Measurements from ENCODE around the gene PROSER3. TPM values are rescaled to one million over a fixed set of nuclear protein-coding genes. Genes with fewer than 3 reads are reported as not detected.

PROSER3 gene
- total RNA-seq, 4 donors from 2014 or later: 10.1 to 17.1 (median 13.4) TPM

GRCh38 chr19:35796645-35797542 is 38.9 kb downstream of the PROSER3 start:
- peak overlapping the region in 1 of 2 donors; percentile 4 for H3K4me3 ChIP-seq
- ATAC-seq: no peak
- no peaks in the 10 kb centered on the region for H3K9me3 ChIP-seq
- TF ChIP-seq EP300 (IDR thresholded peaks at IDR 0.05): no peak
- no peak for TF ChIP-seq CTCF (IDR thresholded peaks at IDR 0.05)
- no peak for TF ChIP-seq POLR2AphosphoS5 (IDR thresholded peaks at IDR 0.05)
- TF ChIP-seq POLR2A (IDR thresholded peaks at IDR 0.05): no peak
- H3K36me3 ChIP-seq: no peaks in the 10 kb centered on the region
- H3K4me1 ChIP-seq: peaks cover 0 to 8% (median 0%) of the 10 kb centered on the region in 3 donors
- no peak overlapping the region for H3K27ac ChIP-seq
- H3K27me3 ChIP-seq: peaks cover 82% of the 10 kb centered on the region
- 7 to 27% methylated on average over 10 to 24 of the region's 39 CpGs for WGBS, 2 donors (ENCODE audit: low coverage in 1 of 2)

DNA sequence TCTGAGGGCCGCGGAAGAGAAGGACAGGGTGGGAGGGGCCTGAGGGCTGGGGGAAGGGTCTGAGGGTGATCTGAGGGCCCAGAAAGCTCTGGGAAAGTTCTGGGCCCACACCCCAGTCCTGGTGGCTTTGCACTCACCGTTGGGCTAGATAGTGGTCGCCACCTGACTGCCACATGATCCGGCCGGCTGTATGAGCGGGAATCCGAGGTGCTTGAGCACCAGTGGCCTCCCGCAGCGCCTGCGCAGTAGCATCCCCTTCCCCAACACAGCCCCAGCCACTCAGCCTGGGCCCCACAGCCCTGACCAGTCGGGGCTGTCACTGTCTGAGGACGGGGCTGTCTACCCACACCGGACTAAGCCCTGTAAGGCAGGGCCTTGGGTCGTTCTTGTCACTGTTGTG is 39.7 kb downstream of the PROSER3 start:
- Histone ChIP-seq H3K9me3 (no peaks in the 10 kb centered on the region), H3K4me1 (peaks cover 0 to 8% (median 0%) of the 10 kb centered on the region in 3 donors), H3K36me3 (no peaks in the 10 kb centered on the region), H3K27me3 (peaks cover 77% of the 10 kb centered on the region), H3K4me3 (peak overlapping the region in 1 of 2 donors; percentile 4), H3K27ac (no peak overlapping the region)
- no peak for TF ChIP-seq EP300 (IDR thresholded peaks at IDR 0.05)
- no peak for TF ChIP-seq POLR2A (IDR thresholded peaks at IDR 0.05)
- TF ChIP-seq CTCF (IDR thresholded peaks at IDR 0.05): no peak
- TF ChIP-seq POLR2AphosphoS5 (IDR thresholded peaks at IDR 0.05): no peak
- WGBS, 2 donors (ENCODE audit: low coverage in 1 of 2): 6% methylated on average over 10 of the region's 15 CpGs; no CpG with 5 or more reads in 1 of the 2 donors
- ATAC-seq: no peak

- Histone ChIP-seq H3K36me3 (no peaks in the 10 kb centered on the region), H3K27ac (no peak overlapping the region), H3K4me3 (no peak overlapping the region), H3K9me3 (no peaks in the 10 kb centered on the region), H3K4me1 (peaks cover 0 to 8% (median 0%) of the 10 kb centered on the region in 3 donors), H3K27me3 (peaks cover 67% of the 10 kb centered on the region)
- WGBS, 2 donors (ENCODE audit: low coverage in 1 of 2): 40 to 65% methylated on average over 1 to 2 of the region's 3 CpGs
- no peak for TF ChIP-seq POLR2AphosphoS5 (IDR thresholded peaks at IDR 0.05)
- no peak for ATAC-seq
These were observed 43.9 kb downstream of the PROSER3 start for GRCh38 chr19:35801828-35802227.

DNA sequence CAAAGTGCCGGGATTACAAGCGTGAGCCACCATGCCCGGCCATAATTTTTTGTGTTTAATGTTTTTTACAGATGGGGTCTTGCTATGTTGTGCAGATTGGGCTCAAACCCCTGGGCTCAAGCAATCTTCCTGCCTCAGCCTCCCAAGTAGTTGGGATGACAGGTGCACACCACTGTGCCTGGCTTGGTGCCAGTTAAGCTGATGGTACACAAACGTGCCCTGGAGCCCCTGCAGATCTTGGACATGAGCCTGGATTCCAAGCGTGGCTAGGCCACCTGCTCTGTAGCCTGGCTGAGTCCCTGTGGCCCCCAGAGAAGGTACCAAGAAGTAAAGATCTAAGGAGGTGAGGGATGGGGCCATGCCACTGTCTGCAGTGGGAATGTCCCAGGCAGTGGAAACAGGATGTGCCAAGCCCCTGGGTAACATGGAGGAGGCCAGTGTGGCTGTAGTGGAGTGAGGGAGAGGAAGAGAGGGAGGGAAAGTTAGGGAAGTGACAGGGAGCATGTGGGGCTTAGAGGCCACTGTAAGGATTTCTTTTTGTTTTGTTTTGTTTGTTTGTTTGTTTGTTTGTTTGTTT is 47.6 kb downstream of the PROSER3 start:
- ATAC-seq: no peak
- Histone ChIP-seq H3K4me3 (no peak overlapping the region), H3K9me3 (no peaks in the 10 kb centered on the region), H3K27ac (no peak overlapping the region), H3K4me1 (no peaks in the 10 kb centered on the region), H3K36me3 (no peaks in the 10 kb centered on the region), H3K27me3 (peaks cover 53% of the 10 kb centered on the region)
- 80% methylated on average over 1 of the region's 5 CpGs; no CpG with 5 or more reads in 1 of the 2 donors for WGBS, 2 donors (ENCODE audit: low coverage in 1 of 2)
- TF ChIP-seq CTCF (IDR thresholded peaks at IDR 0.05): no peak
- TF ChIP-seq EP300 (IDR thresholded peaks at IDR 0.05): no peak
- TF ChIP-seq POLR2A (IDR thresholded peaks at IDR 0.05): no peak
- TF ChIP-seq POLR2AphosphoS5 (IDR thresholded peaks at IDR 0.05): no peak

DNA sequence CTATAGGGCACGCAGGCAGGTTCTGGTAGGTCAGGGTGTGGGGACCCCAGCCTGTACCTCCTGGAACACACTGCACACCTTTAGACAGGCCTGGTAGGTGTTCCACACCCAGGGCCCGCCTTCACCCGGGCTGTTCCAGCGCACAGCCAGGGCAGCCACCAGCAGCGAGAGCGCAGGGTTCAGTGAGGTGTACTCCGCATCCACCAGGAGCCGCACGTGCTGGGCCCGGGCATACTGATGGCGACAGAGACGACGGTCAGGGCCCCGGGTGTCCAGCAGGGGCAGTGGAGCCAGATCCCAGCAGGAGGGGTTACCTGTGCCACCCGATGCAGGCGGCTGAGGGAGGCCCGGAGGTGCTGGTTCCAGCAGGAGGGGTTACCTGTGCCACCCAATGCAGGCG is 48.6 kb downstream of the PROSER3 start:
- H3K27me3 ChIP-seq: peaks cover 52% of the 10 kb centered on the region
- no peak overlapping the region for H3K4me3 ChIP-seq
- no peaks in the 10 kb centered on the region for H3K9me3 ChIP-seq
- no peak for ATAC-seq
- no peak overlapping the region for H3K27ac ChIP-seq
- H3K36me3 ChIP-seq: no peaks in the 10 kb centered on the region
- no CpG with 5 or more reads among the region's 18 CpGs for WGBS, 2 donors (ENCODE audit: low coverage in 1 of 2)
- no peaks in the 10 kb centered on the region for H3K4me1 ChIP-seq
- TF ChIP-seq POLR2A (IDR thresholded peaks at IDR 0.05) (no peak), CTCF (IDR thresholded peaks at IDR 0.05) (no peak), POLR2AphosphoS5 (IDR thresholded peaks at IDR 0.05) (no peak), EP300 (IDR thresholded peaks at IDR 0.05) (no peak)

Measured in gastroesophageal sphincter (tissue), 4 donors.